ENCODE measurements around the gene SOWAHC. TPM values are rescaled to one million over a fixed set of nuclear protein-coding genes. Genes with fewer than 3 reads are reported as not detected.

The SOWAHC gene
- total and polyA plus RNA-seq, 2 of the 13 experiments (the other 11 are each of a cell fraction or from before 2014, with no cell fraction given): 21.2 to 22.5 TPM

- TF ChIP-seq ZNF142 (CRISPR knock-in tag; IDR thresholded peaks at IDR 0.05) (no peak), ATF1 (CRISPR knock-in tag; IDR thresholded peaks at IDR 0.05) (no peak), ATRX (CRISPR knock-in tag; IDR thresholded peaks at IDR 0.05; ENCODE audit: borderline replicate concordance) (no peak), TBL1XR1 (IDR thresholded peaks at IDR 0.05; ENCODE audit: borderline replicate concordance, low read length, partially characterized antibody) (no peak), ATF7 (IDR thresholded peaks at IDR 0.05) (no peak), ATF7 (CRISPR knock-in tag; IDR thresholded peaks at IDR 0.05) (no peak), ZNF18 (CRISPR knock-in tag; IDR thresholded peaks at IDR 0.05; ENCODE audit: insufficient replicate concordance) (no peak), HNRNPK (IDR thresholded peaks at IDR 0.05; ENCODE audit: low read depth, low read length, poor library complexity, severe bottlenecking) (no peak), HMGA1 (CRISPR knock-in tag; conservative IDR thresholded peaks at IDR 0.05) (no peak), ZNF225 (CRISPR knock-in tag; IDR thresholded peaks at IDR 0.05) (no peak), AHDC1 (CRISPR knock-in tag; IDR thresholded peaks at IDR 0.05; ENCODE audit: borderline replicate concordance) (no peak), THAP11 (CRISPR knock-in tag; IDR thresholded peaks at IDR 0.05) (peak; percentile 21; the same call in 1 of the 2 replicates), ZNF10 (CRISPR knock-in tag; IDR thresholded peaks at IDR 0.05; ENCODE audit: borderline replicate concordance, low read depth) (no peak), MBD4 (IDR thresholded peaks at IDR 0.05; ENCODE audit: borderline replicate concordance, low read length) (0 out of 2 replicates have a peak, but pooled peaks have one; percentile 53), ZNF883 (CRISPR knock-in tag; IDR thresholded peaks at IDR 0.05; ENCODE audit: not compliant biosample characterization) (no peak), RFX3 (CRISPR knock-in tag; IDR thresholded peaks at IDR 0.05) (no peak), ZNF24 (IDR thresholded peaks at IDR 0.05) (peak; percentile 73; the same call in 1 of the 2 replicates)
Observed at GRCh38 chr2:109616184-109616583, 2.0 kb downstream of the SOWAHC start (continued).
